HepG2 (cell line): ENCODE measurements around the gene ALDH1A1. TPM values are rescaled to one million over a fixed set of nuclear protein-coding genes. Genes with fewer than 3 reads are reported as not detected.

ENCODE experiments used
- ASH2L ChIP-seq: fragments of 300-600, 200-600 bp; sonication (generic); IDR thresholded peaks from 2 replicates; pipeline ENCODE4 v1.7.0; 2017; ENCODE audit warnings: low read depth, mild to moderate bottlenecking, moderate library complexity, mixed read lengths, low read length; ENCODE audit not compliant: insufficient read length
- ATRX ChIP-seq: sonication (generic); formaldehyde crosslinking; IDR thresholded peaks from 2 replicates; pipeline ENCODE4 v1.4.0; 2020; ENCODE audit warnings: missing genetic modification reagents, borderline replicate concordance
- DNMT1 ChIP-seq: sonication (generic); formaldehyde crosslinking; IDR thresholded peaks from 2 replicates; pipeline ENCODE4 v1.5.1; 2020; ENCODE audit warnings: mild to moderate bottlenecking, missing genetic modification reagents
- DPF2 ChIP-seq: sonication (generic); formaldehyde crosslinking; IDR thresholded peaks from 2 replicates; pipeline ENCODE4 v1.4.0; 2020; ENCODE audit warnings: mild to moderate bottlenecking, low read depth, missing genetic modification reagents, borderline replicate concordance
- ELF3 ChIP-seq: IDR thresholded peaks from 2 replicates; pipeline ENCODE4 v1.6.1; 2016; ENCODE audit warnings: missing genetic modification reagents, missing compliant biosample characterization
- FOXC1 ChIP-seq: sonication (generic); formaldehyde crosslinking; IDR thresholded peaks from 2 replicates; pipeline ENCODE4 v1.8.0; 2022; ENCODE audit warnings: mild to moderate bottlenecking, missing genetic modification reagents, borderline replicate concordance
- GLI4 ChIP-seq: sonication (generic); formaldehyde crosslinking; IDR thresholded peaks from 2 replicates; pipeline ENCODE4 v1.5.1; 2020; ENCODE audit warnings: missing genetic modification reagents, mild to moderate bottlenecking, moderate library complexity, borderline replicate concordance
- GMEB2 ChIP-seq: IDR thresholded peaks from 2 replicates; pipeline ENCODE4 v1.6.1; 2016; ENCODE audit warnings: missing biosample characterization, missing genetic modification reagents, low read depth
- HMG20A ChIP-seq: IDR thresholded peaks from 2 replicates; pipeline ENCODE4 v1.6.1; 2016; ENCODE audit warnings: borderline replicate concordance
- HNRNPH1 ChIP-seq: fragments of 200-400 bp; formaldehyde crosslinking; optimal IDR thresholded peaks from 2 replicates; pipeline ENCODE3; 2017; ENCODE audit warnings: mild to moderate bottlenecking, low read depth, low read length
- JUND ChIP-seq: sonication (generic); formaldehyde crosslinking; IDR thresholded peaks from 2 replicates; pipeline ENCODE4 v1.8.0; 2022; ENCODE audit warnings: mild to moderate bottlenecking, missing genetic modification reagents
- MAFF ChIP-seq: IDR thresholded peaks from 2 replicates; pipeline ENCODE4 v1.6.1; 2011; ENCODE audit warnings: low read depth, low read length, improper control_type of control experiment
- MYC ChIP-seq: sonication (generic); formaldehyde crosslinking; IDR thresholded peaks from 2 replicates; pipeline ENCODE4 v1.9.0; 2021; ENCODE audit warnings: missing genetic modification reagents, borderline replicate concordance
- ONECUT2 ChIP-seq: sonication (generic); formaldehyde crosslinking; IDR thresholded peaks from 2 replicates; pipeline ENCODE4 v1.4.0; 2020; ENCODE audit warnings: missing genetic modification reagents
- POLR2G ChIP-seq: fragments of 200-400 bp; formaldehyde crosslinking; IDR thresholded peaks from 2 replicates; pipeline ENCODE4 v1.6.1; 2018; ENCODE audit warnings: mild to moderate bottlenecking, low read depth, low read length, moderate library complexity
- SOX13 ChIP-seq, 3 experiments: fragments of 450-650 bp in 1 of 3; sonication (generic) in 1 of 3; formaldehyde crosslinking in 1 of 3; IDR thresholded peaks in 2 of 3; conservative IDR thresholded peaks in 1 of 3; 2 replicates each; pipeline versions ENCODE4 v1.5.0 to v1.6.1; 2016 to 2020; ENCODE audit warnings: antibody characterized with exemption in 1 of 3, mild to moderate bottlenecking in 1 of 3, missing compliant biosample characterization in 1 of 3, missing genetic modification reagents in 1 of 3, moderate library complexity in 1 of 3
- TCF7L2 ChIP-seq: IDR thresholded peaks from 2 replicates; pipeline ENCODE4 v1.6.1; 2011; ENCODE audit warnings: mild to moderate bottlenecking, low read depth, low read length, moderate library complexity
- ZGPAT ChIP-seq: IDR thresholded peaks from 2 replicates; pipeline ENCODE4 v1.6.1; 2016; ENCODE audit warnings: mild to moderate bottlenecking
- ZNF138 ChIP-seq: sonication (generic); formaldehyde crosslinking; IDR thresholded peaks from 2 replicates; pipeline ENCODE4 v1.5.0; 2020; ENCODE audit warnings: mild to moderate bottlenecking, low read depth, missing genetic modification reagents
- ZNF207 ChIP-seq: fragments of 450-650 bp; IDR thresholded peaks from 2 replicates; pipeline ENCODE4 v1.6.1; 2016; ENCODE audit warnings: antibody characterized with exemption, borderline replicate concordance
- ZNF260 ChIP-seq: sonication (generic); formaldehyde crosslinking; IDR thresholded peaks from 2 replicates; pipeline ENCODE4 v1.4.0; 2020; ENCODE audit warnings: missing genetic modification reagents, low read depth, mild to moderate bottlenecking, borderline replicate concordance
- ZNF331 ChIP-seq: sonication (generic); formaldehyde crosslinking; IDR thresholded peaks from 2 replicates; pipeline ENCODE4 v1.4.0; 2020; ENCODE audit warnings: missing genetic modification reagents
- ZNF430 ChIP-seq: sonication (generic); formaldehyde crosslinking; IDR thresholded peaks from 2 replicates; pipeline ENCODE4 v1.9.0; 2021; ENCODE audit warnings: mild to moderate bottlenecking, missing genetic modification reagents
- polyA plus RNA-seq, 8 experiments: library from polyadenylated mRNA; depleted of rRNA in 3 of 8; stranded (reverse) in 7 of 8; unstranded in 1 of 8; fragments of >200 nt; fragmentation: Illumina TruSeq in 4 of 8; extraction: Trizol in 4 of 8; gene quantifications; 2 replicates each; pipeline versions ENCODE4 v1.2.1 to v1.2.3, GENCODE V29; 2011 to 2016; ENCODE audit warnings: low read depth in 4 of 8, missing spikeins in 1 of 8, mixed read lengths in 1 of 8; ENCODE audit not compliant: insufficient read depth in 1 of 8
- total RNA-seq, 5 experiments: library from RNA; depleted of rRNA; stranded (reverse); fragments of >200 nt; fragmentation: Illumina TruSeq; extraction: Trizol; gene quantifications; 2 replicates each; pipeline ENCODE4 v1.2.3, GENCODE V29; 2016; ENCODE audit warnings: low read depth in 1 of 5
- TF ChIP-seq, protein P1 (sequence below): sonication (generic); IDR thresholded peaks from 2 replicates; pipeline ENCODE4 v1.6.1; 2016; ENCODE audit warnings: low read depth, borderline replicate concordance
- TF ChIP-seq, protein P2 (sequence below): sonication (generic); formaldehyde crosslinking; IDR thresholded peaks from 2 replicates; pipeline ENCODE4 v1.4.0; 2020; ENCODE audit warnings: missing genetic modification reagents, low read depth, mild to moderate bottlenecking, borderline replicate concordance

The ALDH1A1 gene
- total and polyA plus RNA-seq, 2 of the 13 experiments (the other 11 are each of a cell fraction or from before 2014, with no cell fraction given) = 88.2 to 439 TPM

DNA sequence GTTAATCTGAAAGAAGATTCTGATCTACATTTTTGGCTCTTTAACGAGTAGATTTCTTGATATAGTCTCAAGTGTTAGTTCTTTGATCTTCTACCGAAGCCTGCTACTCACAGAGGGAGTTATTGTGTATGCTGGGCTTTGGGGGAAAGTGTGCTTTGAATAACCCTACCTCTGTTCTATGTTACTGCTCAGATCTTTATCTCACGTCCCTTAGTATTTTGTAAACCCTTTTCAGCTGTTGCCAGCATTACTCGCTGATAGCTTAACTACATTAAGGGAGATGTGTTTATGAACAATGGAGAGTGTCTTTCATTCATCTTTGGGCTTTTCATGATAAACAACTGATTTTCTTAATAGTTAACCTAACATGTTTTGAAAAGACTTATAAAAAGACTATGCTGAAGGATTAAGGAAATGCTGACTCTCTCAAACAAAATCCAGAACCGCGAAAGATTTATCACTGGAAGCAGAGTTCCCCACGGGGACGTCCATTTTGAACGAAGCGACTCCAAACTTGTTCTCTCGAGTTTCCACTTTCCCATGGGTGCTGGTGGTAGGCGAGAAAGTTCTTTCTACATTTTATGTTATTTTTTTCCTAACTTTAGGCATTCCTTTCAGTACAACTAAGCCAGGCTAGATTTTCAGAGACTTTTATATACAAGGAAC lies 27.9 kb upstream of the ALDH1A1 start (continued):
- no peak for TF ChIP-seq DNMT1 (CRISPR knock-in tag)
- no peak for TF ChIP-seq POLR2G
- no peak for TF ChIP-seq DPF2 (CRISPR knock-in tag)
- TF ChIP-seq ZNF331 (CRISPR knock-in tag) = 0 out of 2 replicates have a peak, but pooled peaks have one; percentile 19
- no peak for TF ChIP-seq MAFF
- TF ChIP-seq ZGPAT (CRISPR knock-in tag) = 0 out of 2 replicates have a peak, but pooled peaks have one; percentile 20
- no peak for TF ChIP-seq ATRX (CRISPR knock-in tag)
- TF ChIP-seq ZNF430 = no peak
- TF ChIP-seq GLI4 (CRISPR knock-in tag) = no peak
- TF ChIP-seq FOXC1 (CRISPR knock-in tag) = no peak
- TF ChIP-seq, protein P1, sequence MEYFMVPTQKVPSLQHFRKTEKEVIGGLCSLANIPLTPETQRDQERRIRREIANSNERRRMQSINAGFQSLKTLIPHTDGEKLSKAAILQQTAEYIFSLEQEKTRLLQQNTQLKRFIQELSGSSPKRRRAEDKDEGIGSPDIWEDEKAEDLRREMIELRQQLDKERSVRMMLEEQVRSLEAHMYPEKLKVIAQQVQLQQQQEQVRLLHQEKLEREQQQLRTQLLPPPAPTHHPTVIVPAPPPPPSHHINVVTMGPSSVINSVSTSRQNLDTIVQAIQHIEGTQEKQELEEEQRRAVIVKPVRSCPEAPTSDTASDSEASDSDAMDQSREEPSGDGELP = peak; percentile 75; the same call in 1 of the 2 replicates
- no peak for TF ChIP-seq HNRNPH1
- TF ChIP-seq, protein P2, sequence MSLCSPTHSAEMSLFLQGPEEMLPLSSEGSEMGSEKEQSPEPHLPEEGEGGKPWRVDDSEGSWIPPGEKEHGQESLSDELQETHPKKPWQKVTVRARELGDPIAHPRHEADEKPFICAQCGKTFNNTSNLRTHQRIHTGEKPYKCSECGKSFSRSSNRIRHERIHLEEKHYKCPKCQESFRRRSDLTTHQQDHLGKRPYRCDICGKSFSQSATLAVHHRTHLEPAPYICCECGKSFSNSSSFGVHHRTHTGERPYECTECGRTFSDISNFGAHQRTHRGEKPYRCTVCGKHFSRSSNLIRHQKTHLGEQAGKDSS (CRISPR knock-in tag) = no peak
- 0 out of 2 replicates have a peak, but pooled peaks have one; percentile 12 for TF ChIP-seq SOX13 (IDR thresholded peaks at IDR 0.05)
- TF ChIP-seq SOX13 (CRISPR knock-in tag; conservative IDR thresholded peaks at IDR 0.05 in 1 of 2, IDR thresholded peaks at IDR 0.05 in 1 of 2) = peak in 1 of 2 experiments; percentile 83; a peak in 2 of 4 replicates
- no peak for TF ChIP-seq ZNF207
- no peak for TF ChIP-seq MYC (CRISPR knock-in tag)
- 0 out of 2 replicates have a peak, but pooled peaks have one; percentile 21 for TF ChIP-seq ELF3 (CRISPR knock-in tag)
- peak; percentile 64 for TF ChIP-seq TCF7L2
- peak; percentile 64; the same call in 1 of the 2 replicates for TF ChIP-seq HMG20A (CRISPR knock-in tag)
- TF ChIP-seq JUND (CRISPR knock-in tag) = no peak
- no peak for TF ChIP-seq ZNF138
- TF ChIP-seq ONECUT2 = no peak
- peak; percentile 52 for TF ChIP-seq ASH2L
- TF ChIP-seq GMEB2 (CRISPR knock-in tag) = no peak
- TF ChIP-seq ZNF260 (CRISPR knock-in tag) = no peak
